WTC11 (cell line): ENCODE data around the gene CDX4. TPM values are rescaled to one million over a fixed set of nuclear protein-coding genes. Genes with fewer than 3 reads are reported as not detected.

ENCODE experiments used
- ATAC-seq: fragments of 200-7000 bp; cut with Tn5 transposase; 2 replicates; pipeline ENCODE4 v1.10.0; 2021; ENCODE audit warnings: mild to moderate bottlenecking, moderate library complexity
- CTCF ChIA-PET: fragments of 300-600 bp; sonication (Branson Sonifier 250); formaldehyde crosslinking; loops from one replicate; lab custom pipeline; 2021; ENCODE audit warnings: antibody characterized with exemption; lab: Charles Lee
- POLR2A ChIA-PET: fragments of 350-600 bp; sonication (Branson Sonifier 250); formaldehyde crosslinking; loops from one replicate; lab custom pipeline; 2021; ENCODE audit warnings: antibody characterized with exemption; lab: Charles Lee
- DNase-seq: peaks from one replicate; pipeline ENCODE4 v3.0.0; 2021; ENCODE audit warnings: low spot score
- H3K27ac Mint-ChIP-seq: 2 replicates; pipeline ENCODE4 v1.8.0; 2021; ENCODE audit warnings: mixed read lengths
- H3K27me3 Mint-ChIP-seq: 2 replicates; pipeline ENCODE4 v1.8.0; 2021; ENCODE audit warnings: low read depth, mild to moderate bottlenecking, moderate library complexity, mixed read lengths
- H3K36me3 Mint-ChIP-seq: 2 replicates; pipeline ENCODE4 v1.8.0; 2021; ENCODE audit warnings: mixed read lengths
- H3K4me1 Mint-ChIP-seq: 2 replicates; pipeline ENCODE4 v1.8.0; 2022; ENCODE audit warnings: mixed read lengths
- H3K4me3 Mint-ChIP-seq: 2 replicates; pipeline ENCODE4 v1.8.0; 2021; ENCODE audit warnings: mild to moderate bottlenecking, moderate library complexity, mixed read lengths
- H3K9me3 Mint-ChIP-seq: 2 replicates; pipeline ENCODE4 v1.8.0; 2021; ENCODE audit warnings: mixed read lengths
- ESRRA ChIP-seq: sonication (generic); formaldehyde crosslinking; IDR thresholded peaks from 2 replicates; pipeline ENCODE4 v1.8.1; 2022; ENCODE audit warnings: mild to moderate bottlenecking, missing genetic modification reagents, borderline replicate concordance
- FOXP1 ChIP-seq: sonication (generic); formaldehyde crosslinking; IDR thresholded peaks from 2 replicates; pipeline ENCODE4 v1.8.0; 2022; ENCODE audit warnings: missing genetic modification reagents, mild to moderate bottlenecking, moderate library complexity, borderline replicate concordance
- GABPB1 ChIP-seq: sonication (generic); formaldehyde crosslinking; IDR thresholded peaks from 2 replicates; pipeline ENCODE4 v1.8.1; 2023; ENCODE audit warnings: mild to moderate bottlenecking, missing genetic modification reagents
- GRHL2 ChIP-seq: fragments of 250-450 bp; sonication (Bioruptor Pico); IDR thresholded peaks from 2 replicates; pipeline ENCODE4 v1.8.0; 2022; ENCODE audit warnings: mild to moderate bottlenecking, moderate library complexity; ENCODE audit not compliant: insufficient replicate concordance, severe bottlenecking
- IRF2 ChIP-seq: sonication (generic); formaldehyde crosslinking; IDR thresholded peaks from 2 replicates; pipeline ENCODE4 v1.8.0; 2022; ENCODE audit warnings: low read depth, missing genetic modification reagents, borderline replicate concordance
- NFE2L1 ChIP-seq: sonication (generic); formaldehyde crosslinking; IDR thresholded peaks from 2 replicates; pipeline ENCODE4 v1.8.1; 2023; ENCODE audit warnings: missing genetic modification reagents
- TEAD4 ChIP-seq: sonication (generic); formaldehyde crosslinking; IDR thresholded peaks from 2 replicates; pipeline ENCODE4 v1.8.0; 2022; ENCODE audit warnings: mild to moderate bottlenecking, missing genetic modification reagents
- total RNA-seq: library from RNA; stranded (reverse); gene quantifications from 3 replicates; pipeline ENCODE4 v1.2.3, GENCODE V29; 2021
- TF ChIP-seq, protein P1 (sequence below): sonication (generic); formaldehyde crosslinking; IDR thresholded peaks from 2 replicates; pipeline ENCODE4 v1.8.1; 2022; ENCODE audit warnings: mild to moderate bottlenecking, moderate library complexity, missing genetic modification reagents
- TF ChIP-seq, protein P2 (sequence below): sonication (generic); formaldehyde crosslinking; IDR thresholded peaks from 2 replicates; pipeline ENCODE4 v1.8.1; 2022; ENCODE audit warnings: mild to moderate bottlenecking, missing genetic modification reagents, moderate library complexity, borderline replicate concordance
- TF ChIP-seq, protein P3 (sequence below): sonication (generic); formaldehyde crosslinking; IDR thresholded peaks from 2 replicates; pipeline ENCODE4 v1.8.1; 2022; ENCODE audit warnings: low read depth, mild to moderate bottlenecking, moderate library complexity, missing genetic modification reagents, borderline replicate concordance
- TF ChIP-seq, protein P4 (sequence below): fragments of 250-450 bp; sonication (Bioruptor Pico); IDR thresholded peaks from 2 replicates; pipeline ENCODE4 v1.9.0; 2021; ENCODE audit warnings: moderate library complexity, mild to moderate bottlenecking, inconsistent platforms, borderline replicate concordance
- TF ChIP-seq, protein P5 (sequence below): sonication (generic); formaldehyde crosslinking; IDR thresholded peaks from 2 replicates; pipeline ENCODE4 v1.8.0; 2022; ENCODE audit warnings: mild to moderate bottlenecking, missing genetic modification reagents
- TF ChIP-seq, protein P6 (sequence below): sonication (generic); formaldehyde crosslinking; IDR thresholded peaks from 2 replicates; pipeline ENCODE4 v1.8.1; 2023; ENCODE audit warnings: mild to moderate bottlenecking, missing genetic modification reagents, moderate library complexity
- TF ChIP-seq, protein P7 (sequence below): sonication (generic); formaldehyde crosslinking; IDR thresholded peaks from 2 replicates; pipeline ENCODE4 v1.8.1; 2022; ENCODE audit warnings: low read depth, missing genetic modification reagents, borderline replicate concordance
- TF ChIP-seq, protein P8 (sequence below): fragments of 250-450 bp; sonication (Bioruptor Pico); IDR thresholded peaks from 2 replicates; pipeline ENCODE4 v1.9.0; 2021; ENCODE audit warnings: mild to moderate bottlenecking

The CDX4 gene
- total RNA-seq, 1 experiment from 2014 or later = 2.4 TPM

DNA sequence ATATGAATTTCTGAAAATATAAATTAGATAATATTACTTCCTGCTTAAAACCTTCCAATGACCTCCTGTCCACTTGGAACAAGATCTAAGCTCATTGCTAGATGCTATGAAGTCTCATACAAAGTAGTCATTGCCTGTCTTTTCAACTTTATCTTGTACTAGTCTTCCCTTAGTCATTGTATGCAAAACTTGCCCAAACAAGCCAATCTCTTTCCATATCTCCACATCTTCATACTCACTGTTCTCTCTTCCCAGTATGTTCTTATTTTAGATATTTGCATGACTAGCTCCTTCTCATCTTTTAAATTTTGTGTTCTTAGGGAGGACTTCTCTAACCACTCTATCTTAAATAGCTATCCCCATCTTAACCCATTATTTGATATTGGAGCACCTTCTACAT, 33.9 kb upstream of the CDX4 start:
- H3K27ac Mint-ChIP-seq = no peak overlapping the region

DNA sequence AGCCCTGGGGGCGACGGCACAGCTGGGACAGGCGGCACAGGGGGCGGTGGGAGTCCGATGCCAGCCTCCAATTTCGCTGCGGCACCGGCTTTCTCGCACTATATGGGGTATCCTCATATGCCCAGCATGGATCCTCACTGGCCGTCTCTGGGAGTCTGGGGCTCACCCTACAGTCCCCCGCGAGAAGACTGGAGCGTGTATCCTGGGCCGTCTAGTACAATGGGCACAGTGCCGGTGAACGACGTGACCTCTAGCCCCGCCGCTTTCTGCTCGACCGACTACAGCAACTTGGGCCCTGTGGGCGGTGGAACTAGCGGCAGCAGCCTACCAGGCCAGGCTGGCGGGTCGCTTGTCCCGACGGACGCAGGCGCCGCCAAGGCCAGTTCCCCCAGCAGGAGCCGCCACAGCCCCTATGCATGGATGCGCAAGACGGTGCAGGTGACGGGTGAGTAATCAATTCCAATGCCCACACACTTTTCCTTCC, 500 bp downstream of the CDX4 start:
- TF ChIP-seq NFE2L1 (CRISPR knock-in tag) (no peak), GABPB1 (CRISPR knock-in tag) (no peak)
- TF ChIP-seq, protein P1, sequence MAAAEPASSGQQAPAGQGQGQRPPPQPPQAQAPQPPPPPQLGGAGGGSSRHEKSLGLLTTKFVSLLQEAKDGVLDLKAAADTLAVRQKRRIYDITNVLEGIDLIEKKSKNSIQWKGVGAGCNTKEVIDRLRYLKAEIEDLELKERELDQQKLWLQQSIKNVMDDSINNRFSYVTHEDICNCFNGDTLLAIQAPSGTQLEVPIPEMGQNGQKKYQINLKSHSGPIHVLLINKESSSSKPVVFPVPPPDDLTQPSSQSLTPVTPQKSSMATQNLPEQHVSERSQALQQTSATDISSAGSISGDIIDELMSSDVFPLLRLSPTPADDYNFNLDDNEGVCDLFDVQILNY (CRISPR knock-in tag) = no peak
- no peaks in the 10 kb centered on the region for H3K36me3 Mint-ChIP-seq
- DNase-seq (peak; percentile 59), ATAC-seq (peak; percentile 81)
- ChIA-PET POLR2A (no interaction called here), CTCF (interaction anchor here (1.2 to 1.4 kb wide), 2 partner anchors 46 to 158 kb away, joined by 4 read pairs; no protein-coding TSS in a partner anchor)
- no peaks in the 10 kb centered on the region for H3K9me3 Mint-ChIP-seq
- H3K27ac Mint-ChIP-seq = no peak overlapping the region
- peak overlapping the region; percentile 70 for H3K4me3 Mint-ChIP-seq
- H3K4me1 Mint-ChIP-seq = peaks cover 32% of the 10 kb centered on the region
- peaks cover 86% of the 10 kb centered on the region for H3K27me3 Mint-ChIP-seq

More for the DNA sequence above, 33.9 kb upstream of the CDX4 start:
- DNase-seq (no peak), ATAC-seq (no peak)
- peaks cover 20% of the 10 kb centered on the region for H3K9me3 Mint-ChIP-seq
- H3K27me3 Mint-ChIP-seq = no peaks in the 10 kb centered on the region; the same call in 1 of the 2 replicates
- H3K4me3 Mint-ChIP-seq = no peak overlapping the region
- peaks cover 1% of the 10 kb centered on the region; the same call in 1 of the 2 replicates for H3K4me1 Mint-ChIP-seq
- TF ChIP-seq, protein P2, sequence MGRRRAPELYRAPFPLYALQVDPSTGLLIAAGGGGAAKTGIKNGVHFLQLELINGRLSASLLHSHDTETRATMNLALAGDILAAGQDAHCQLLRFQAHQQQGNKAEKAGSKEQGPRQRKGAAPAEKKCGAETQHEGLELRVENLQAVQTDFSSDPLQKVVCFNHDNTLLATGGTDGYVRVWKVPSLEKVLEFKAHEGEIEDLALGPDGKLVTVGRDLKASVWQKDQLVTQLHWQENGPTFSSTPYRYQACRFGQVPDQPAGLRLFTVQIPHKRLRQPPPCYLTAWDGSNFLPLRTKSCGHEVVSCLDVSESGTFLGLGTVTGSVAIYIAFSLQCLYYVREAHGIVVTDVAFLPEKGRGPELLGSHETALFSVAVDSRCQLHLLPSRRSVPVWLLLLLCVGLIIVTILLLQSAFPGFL (CRISPR knock-in tag) = no peak
- TF ChIP-seq IRF2 (CRISPR knock-in tag) (no peak), ESRRA (CRISPR knock-in tag) (no peak), FOXP1 (CRISPR knock-in tag) (no peak)
- TF ChIP-seq, protein P3, sequence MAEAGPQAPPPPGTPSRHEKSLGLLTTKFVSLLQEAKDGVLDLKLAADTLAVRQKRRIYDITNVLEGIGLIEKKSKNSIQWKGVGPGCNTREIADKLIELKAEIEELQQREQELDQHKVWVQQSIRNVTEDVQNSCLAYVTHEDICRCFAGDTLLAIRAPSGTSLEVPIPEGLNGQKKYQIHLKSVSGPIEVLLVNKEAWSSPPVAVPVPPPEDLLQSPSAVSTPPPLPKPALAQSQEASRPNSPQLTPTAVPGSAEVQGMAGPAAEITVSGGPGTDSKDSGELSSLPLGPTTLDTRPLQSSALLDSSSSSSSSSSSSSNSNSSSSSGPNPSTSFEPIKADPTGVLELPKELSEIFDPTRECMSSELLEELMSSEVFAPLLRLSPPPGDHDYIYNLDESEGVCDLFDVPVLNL (CRISPR knock-in tag) = no peak
- TF ChIP-seq, all 79 proteins: peak for 0
- ChIA-PET POLR2A (no interaction called here), CTCF (no interaction called here)
- H3K36me3 Mint-ChIP-seq = peaks cover 11% of the 10 kb centered on the region

DNA sequence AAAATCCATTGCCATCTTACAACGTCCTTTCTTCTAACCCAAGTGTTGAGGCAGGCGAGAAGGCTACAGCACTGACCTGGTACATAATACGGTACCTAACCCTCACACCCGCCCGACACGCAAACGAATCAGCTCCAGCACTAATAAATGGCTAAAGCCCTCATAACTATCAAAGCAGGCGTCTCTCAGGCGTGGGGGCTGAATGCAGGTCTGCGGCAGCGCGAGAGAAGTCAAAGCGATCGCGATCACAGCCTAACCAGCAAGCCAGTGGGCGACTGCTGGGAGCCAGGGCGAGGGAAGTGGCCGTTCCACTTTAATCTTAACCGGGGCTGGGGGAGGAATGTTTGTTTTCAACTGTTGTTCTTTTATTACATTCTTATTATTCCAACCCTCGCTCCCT, 1.5 kb downstream of the CDX4 start:
- Mint-ChIP-seq H3K4me3 (peak overlapping the region; percentile 70), H3K27me3 (peaks cover 96% of the 10 kb centered on the region), H3K9me3 (no peaks in the 10 kb centered on the region), H3K36me3 (no peaks in the 10 kb centered on the region), H3K27ac (no peak overlapping the region), H3K4me1 (peaks cover 33% of the 10 kb centered on the region)
- ATAC-seq (no peak), DNase-seq (peak; percentile 14)
- ChIA-PET POLR2A (no interaction called here), CTCF (interaction anchor here (1.2 to 1.4 kb wide), 2 partner anchors 47 to 159 kb away, joined by 4 read pairs; no protein-coding TSS in a partner anchor)
- TF ChIP-seq, protein P4, sequence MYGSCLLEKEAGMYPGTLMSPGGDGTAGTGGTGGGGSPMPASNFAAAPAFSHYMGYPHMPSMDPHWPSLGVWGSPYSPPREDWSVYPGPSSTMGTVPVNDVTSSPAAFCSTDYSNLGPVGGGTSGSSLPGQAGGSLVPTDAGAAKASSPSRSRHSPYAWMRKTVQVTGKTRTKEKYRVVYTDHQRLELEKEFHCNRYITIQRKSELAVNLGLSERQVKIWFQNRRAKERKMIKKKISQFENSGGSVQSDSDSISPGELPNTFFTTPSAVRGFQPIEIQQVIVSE (CRISPR knock-in tag) = no peak

DNA sequence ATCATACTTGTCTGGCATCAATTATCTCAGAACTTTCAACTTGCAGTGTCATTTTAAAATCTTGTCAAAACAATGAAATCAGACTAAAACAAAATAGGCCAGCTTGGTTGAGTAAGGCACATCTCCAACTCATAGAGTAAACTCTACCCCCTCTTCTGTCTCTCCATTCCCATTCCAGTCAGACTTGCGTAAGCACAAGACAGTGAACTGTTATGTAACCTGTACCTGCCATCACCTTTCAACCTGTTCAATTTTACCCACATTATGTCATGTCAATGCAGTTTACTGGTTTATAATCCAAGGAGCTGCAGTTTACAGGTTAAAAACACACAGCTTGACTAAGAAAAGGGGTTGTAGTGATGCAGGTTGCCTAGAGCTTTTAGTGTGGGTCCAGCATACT, 8.3 kb downstream of the CDX4 start:
- CTCF ChIA-PET = no interaction called here
- POLR2A ChIA-PET = no interaction called here
- Mint-ChIP-seq H3K9me3 (no peaks in the 10 kb centered on the region), H3K4me3 (no peak overlapping the region), H3K27ac (no peak overlapping the region), H3K4me1 (peaks cover 23% of the 10 kb centered on the region), H3K36me3 (no peaks in the 10 kb centered on the region), H3K27me3 (peaks cover 70% of the 10 kb centered on the region)
- DNase-seq (no peak), ATAC-seq (no peak)
- TF ChIP-seq FOXP1 (CRISPR knock-in tag) (no peak), TEAD4 (CRISPR knock-in tag) (no peak), ESRRA (CRISPR knock-in tag) (no peak), GRHL2 (CRISPR knock-in tag) (no peak)
- TF ChIP-seq, protein P3 (CRISPR knock-in tag) = no peak
- TF ChIP-seq, protein P5, sequence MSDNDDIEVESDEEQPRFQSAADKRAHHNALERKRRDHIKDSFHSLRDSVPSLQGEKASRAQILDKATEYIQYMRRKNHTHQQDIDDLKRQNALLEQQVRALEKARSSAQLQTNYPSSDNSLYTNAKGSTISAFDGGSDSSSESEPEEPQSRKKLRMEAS = no peak
- TF ChIP-seq, protein P6, sequence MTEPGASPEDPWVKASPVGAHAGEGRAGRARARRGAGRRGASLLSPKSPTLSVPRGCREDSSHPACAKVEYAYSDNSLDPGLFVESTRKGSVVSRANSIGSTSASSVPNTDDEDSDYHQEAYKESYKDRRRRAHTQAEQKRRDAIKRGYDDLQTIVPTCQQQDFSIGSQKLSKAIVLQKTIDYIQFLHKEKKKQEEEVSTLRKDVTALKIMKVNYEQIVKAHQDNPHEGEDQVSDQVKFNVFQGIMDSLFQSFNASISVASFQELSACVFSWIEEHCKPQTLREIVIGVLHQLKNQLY (CRISPR knock-in tag) = no peak
- TF ChIP-seq, protein P7, sequence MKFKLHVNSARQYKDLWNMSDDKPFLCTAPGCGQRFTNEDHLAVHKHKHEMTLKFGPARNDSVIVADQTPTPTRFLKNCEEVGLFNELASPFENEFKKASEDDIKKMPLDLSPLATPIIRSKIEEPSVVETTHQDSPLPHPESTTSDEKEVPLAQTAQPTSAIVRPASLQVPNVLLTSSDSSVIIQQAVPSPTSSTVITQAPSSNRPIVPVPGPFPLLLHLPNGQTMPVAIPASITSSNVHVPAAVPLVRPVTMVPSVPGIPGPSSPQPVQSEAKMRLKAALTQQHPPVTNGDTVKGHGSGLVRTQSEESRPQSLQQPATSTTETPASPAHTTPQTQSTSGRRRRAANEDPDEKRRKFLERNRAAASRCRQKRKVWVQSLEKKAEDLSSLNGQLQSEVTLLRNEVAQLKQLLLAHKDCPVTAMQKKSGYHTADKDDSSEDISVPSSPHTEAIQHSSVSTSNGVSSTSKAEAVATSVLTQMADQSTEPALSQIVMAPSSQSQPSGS = no peak
- TF ChIP-seq, protein P8, sequence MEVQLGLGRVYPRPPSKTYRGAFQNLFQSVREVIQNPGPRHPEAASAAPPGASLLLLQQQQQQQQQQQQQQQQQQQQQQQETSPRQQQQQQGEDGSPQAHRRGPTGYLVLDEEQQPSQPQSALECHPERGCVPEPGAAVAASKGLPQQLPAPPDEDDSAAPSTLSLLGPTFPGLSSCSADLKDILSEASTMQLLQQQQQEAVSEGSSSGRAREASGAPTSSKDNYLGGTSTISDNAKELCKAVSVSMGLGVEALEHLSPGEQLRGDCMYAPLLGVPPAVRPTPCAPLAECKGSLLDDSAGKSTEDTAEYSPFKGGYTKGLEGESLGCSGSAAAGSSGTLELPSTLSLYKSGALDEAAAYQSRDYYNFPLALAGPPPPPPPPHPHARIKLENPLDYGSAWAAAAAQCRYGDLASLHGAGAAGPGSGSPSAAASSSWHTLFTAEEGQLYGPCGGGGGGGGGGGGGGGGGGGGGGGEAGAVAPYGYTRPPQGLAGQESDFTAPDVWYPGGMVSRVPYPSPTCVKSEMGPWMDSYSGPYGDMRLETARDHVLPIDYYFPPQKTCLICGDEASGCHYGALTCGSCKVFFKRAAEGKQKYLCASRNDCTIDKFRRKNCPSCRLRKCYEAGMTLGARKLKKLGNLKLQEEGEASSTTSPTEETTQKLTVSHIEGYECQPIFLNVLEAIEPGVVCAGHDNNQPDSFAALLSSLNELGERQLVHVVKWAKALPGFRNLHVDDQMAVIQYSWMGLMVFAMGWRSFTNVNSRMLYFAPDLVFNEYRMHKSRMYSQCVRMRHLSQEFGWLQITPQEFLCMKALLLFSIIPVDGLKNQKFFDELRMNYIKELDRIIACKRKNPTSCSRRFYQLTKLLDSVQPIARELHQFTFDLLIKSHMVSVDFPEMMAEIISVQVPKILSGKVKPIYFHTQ (CRISPR knock-in tag) = no peak
